Panc1 (cell line): Measurements from ENCODE around the gene NR2F6. TPM values are rescaled to one million over a fixed set of nuclear protein-coding genes. Genes with fewer than 3 reads are reported as not detected.

Experiments
- ATAC-seq: fragments of 200-7000 bp; cut with Tn5 transposase; 2 replicates; pipeline ENCODE4 v1.9.1; 2020; ENCODE audit warnings: mild to moderate bottlenecking, moderate library complexity
- BruUV-seq: library from RNA; stranded (reverse); fragments of 400-500 nt; replicated peaks from 2 replicates; lab custom pipeline; 2021; lab: Mats Ljungman, UMichigan
- CTCF ChIA-PET: fragments of 300-600 bp; sonication (Branson Sonifier 250); formaldehyde crosslinking; loops from one replicate; lab custom pipeline; 2022; ENCODE audit warnings: antibody characterized with exemption; lab: Charles Lee
- POLR2A ChIA-PET: fragments of 300-600 bp; sonication (Branson Sonifier 250); formaldehyde crosslinking; loops from one replicate; lab custom pipeline; 2022; ENCODE audit warnings: antibody characterized with exemption; lab: Charles Lee
- DNase-seq: peaks from one replicate; pipeline ENCODE4 v3.0.0-alpha.2; 2010; ENCODE audit warnings: low read depth, low spot score
- H3K27ac ChIP-seq: 2 replicates; pipeline ENCODE4 v1.5.1; 2011; ENCODE audit warnings: mild to moderate bottlenecking, low read length, inconsistent platforms
- H3K27me3 ChIP-seq: fragments of 200-500 bp; sonication (Bioruptor generic); 2 replicates; pipeline ENCODE4 v1.6.0; 2014; ENCODE audit warnings: low read length, inconsistent platforms; ENCODE audit not compliant: control insufficient read depth, insufficient read depth
- H3K36me3 ChIP-seq: fragments of 200-500 bp; sonication (Bioruptor generic); 2 replicates; pipeline ENCODE4 v1.5.1; 2014; ENCODE audit warnings: inconsistent platforms, mild to moderate bottlenecking, low read length, moderate library complexity; ENCODE audit not compliant: control insufficient read depth, insufficient read depth
- H3K4me1 ChIP-seq: 2 replicates; pipeline ENCODE4 v1.5.1; 2011; ENCODE audit warnings: inconsistent platforms, mild to moderate bottlenecking, low read length, moderate library complexity; ENCODE audit not compliant: control insufficient read depth, insufficient read depth
- H3K4me3 ChIP-seq, 2 experiments: 2 replicates each; pipeline ENCODE4 v1.5.1; 2011 to 2012; ENCODE audit warnings: low read depth in 2 of 2, low read length in 2 of 2, mild to moderate bottlenecking in 2 of 2, inconsistent platforms in 1 of 2, moderate library complexity in 1 of 2
- H3K9me3 ChIP-seq: fragments of 200-500 bp; sonication (Bioruptor generic); 2 replicates; pipeline ENCODE4 v1.5.1; 2014; ENCODE audit warnings: low read depth, mild to moderate bottlenecking, inconsistent platforms, low read length, moderate library complexity; ENCODE audit not compliant: control insufficient read depth, insufficient read depth
- CTCF ChIP-seq: fragments of 450-650 bp; IDR thresholded peaks from 2 replicates; pipeline ENCODE4 v1.5.1; 2017; ENCODE audit warnings: mild to moderate bottlenecking
- POLR2AphosphoS5 ChIP-seq: IDR thresholded peaks from 2 replicates; pipeline ENCODE4 v1.6.1; 2012; ENCODE audit warnings: mild to moderate bottlenecking, low read depth, low read length, moderate library complexity
- REST ChIP-seq, 2 experiments: IDR thresholded peaks; 2 replicates each; pipeline ENCODE4 v1.6.1; 2011 to 2012; ENCODE audit warnings: low read depth in 2 of 2, control low read depth in 1 of 2, low read length in 1 of 2, mild to moderate bottlenecking in 1 of 2, moderate library complexity in 1 of 2; ENCODE audit not compliant: insufficient read depth in 1 of 2
- SIN3A ChIP-seq: IDR thresholded peaks from 2 replicates; pipeline ENCODE4 v1.6.1; 2012; ENCODE audit warnings: low read depth, mild to moderate bottlenecking, low read length, moderate library complexity, borderline replicate concordance; ENCODE audit not compliant: insufficient read depth
- TCF7L2 ChIP-seq: IDR thresholded peaks from 2 replicates; pipeline ENCODE4 v1.6.1; 2011; ENCODE audit warnings: mild to moderate bottlenecking, low read depth, low read length, inconsistent platforms
- in situ Hi-C: cut with HindIII; loops from 2 replicates; pipeline ENCODE4 v1.10.0; 2016; ENCODE audit warnings: low sequenced_read_pairs, low pct_unique_long_range_greater_than_20kb
- intact Hi-C: fragments of 100-400 bp; cut with micrococcal nuclease; formaldehyde crosslinking; loops from one replicate; pipeline ENCODE4 v1.10.0; 2022; ENCODE audit not compliant: unreplicated experiment
- total RNA-seq: library from RNA; stranded (reverse); gene quantifications from one replicate; pipeline ENCODE4 v1.2.1, GENCODE V29; 2021; ENCODE audit not compliant: unreplicated experiment

NR2F6 gene
- total RNA-seq, 1 experiment from 2014 or later: 173 TPM

GRCh38 chr19:17256130-17256529, 10.4 kb upstream of the NR2F6 start:
- no TSS peak for BruUV-seq
- ChIA-PET CTCF (no interaction called here), POLR2A (no interaction called here)
- DNase-seq: no peak
- H3K27me3 ChIP-seq: no peaks in the 10 kb centered on the region
- ATAC-seq: no peak
- no peaks in the 10 kb centered on the region for H3K9me3 ChIP-seq
- no peaks in the 10 kb centered on the region for H3K4me1 ChIP-seq
- intact Hi-C loops (no loop called here), in situ Hi-C loops (no loop called here)
- H3K27ac ChIP-seq: no peak overlapping the region
- TF ChIP-seq REST (IDR thresholded peaks at IDR 0.05; ENCODE audit: insufficient read depth in 1 of 2, low read depth in 2 of 2, low read length in 1 of 2): no peak
- H3K4me3 ChIP-seq: no peak overlapping the region
- no peaks in the 10 kb centered on the region for H3K36me3 ChIP-seq

GRCh38 chr19:17255150-17255621, 9.5 kb upstream of the NR2F6 start:
- TF ChIP-seq POLR2AphosphoS5: no peak
- no peak for TF ChIP-seq CTCF
- TF ChIP-seq REST (IDR thresholded peaks at IDR 0.05; ENCODE audit: insufficient read depth in 1 of 2, low read depth in 2 of 2, low read length in 1 of 2): no peak
- TF ChIP-seq TCF7L2: no peak
- TF ChIP-seq SIN3A: no peak
- Histone ChIP-seq H3K36me3 (no peaks in the 10 kb centered on the region), H3K9me3 (no peaks in the 10 kb centered on the region), H3K27ac (no peak overlapping the region), H3K27me3 (no peaks in the 10 kb centered on the region), H3K4me3 (no peak overlapping the region), H3K4me1 (no peaks in the 10 kb centered on the region)
- CTCF ChIA-PET: interaction anchor here (0.7 kb wide), 1 partner anchor 14 kb away, joined by 3 read pairs; no protein-coding TSS in a partner anchor
- in situ Hi-C loops (no loop called here), intact Hi-C loops (no loop called here)
- POLR2A ChIA-PET: no interaction called here
- ATAC-seq (no peak), DNase-seq (no peak)
- BruUV-seq: no TSS peak
